PC-9 (cell line): ENCODE results near the gene CKAP4.

Source experiments
- EZH2 ChIP-seq: fragments of 200-600 bp; sonication (generic); IDR thresholded peaks from 2 replicates; pipeline ENCODE4 v1.8.0; 2017; ENCODE audit warnings: antibody characterized with exemption, low read depth
- TF ChIP-seq, protein P1 (sequence below): fragments of 200-600 bp; sonication (generic); conservative IDR thresholded peaks from 2 replicates; pipeline ENCODE4 v1.6.1; 2017; ENCODE audit warnings: mixed run types, antibody characterized with exemption, mild to moderate bottlenecking, moderate library complexity

DNA sequence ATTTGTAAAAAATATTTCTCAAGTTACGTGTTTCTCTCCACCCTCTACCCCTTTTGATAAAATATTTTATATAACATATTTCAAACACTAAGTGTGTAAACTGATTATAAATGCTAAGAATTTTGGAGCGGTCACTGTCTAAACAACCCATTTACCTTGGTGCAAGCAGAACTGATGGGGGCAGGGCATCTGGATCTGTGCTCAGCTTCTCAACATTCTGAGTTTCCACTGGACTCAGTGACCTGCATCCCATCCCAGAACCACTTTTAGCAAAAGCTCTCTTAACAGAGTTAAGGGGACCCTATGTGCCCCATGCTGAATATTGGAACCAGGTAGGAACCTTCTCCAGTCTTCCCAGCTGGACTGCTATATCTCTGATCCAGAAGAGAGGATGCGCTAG is 53.5 kb downstream of the CKAP4 start:
- TF ChIP-seq, protein P1, sequence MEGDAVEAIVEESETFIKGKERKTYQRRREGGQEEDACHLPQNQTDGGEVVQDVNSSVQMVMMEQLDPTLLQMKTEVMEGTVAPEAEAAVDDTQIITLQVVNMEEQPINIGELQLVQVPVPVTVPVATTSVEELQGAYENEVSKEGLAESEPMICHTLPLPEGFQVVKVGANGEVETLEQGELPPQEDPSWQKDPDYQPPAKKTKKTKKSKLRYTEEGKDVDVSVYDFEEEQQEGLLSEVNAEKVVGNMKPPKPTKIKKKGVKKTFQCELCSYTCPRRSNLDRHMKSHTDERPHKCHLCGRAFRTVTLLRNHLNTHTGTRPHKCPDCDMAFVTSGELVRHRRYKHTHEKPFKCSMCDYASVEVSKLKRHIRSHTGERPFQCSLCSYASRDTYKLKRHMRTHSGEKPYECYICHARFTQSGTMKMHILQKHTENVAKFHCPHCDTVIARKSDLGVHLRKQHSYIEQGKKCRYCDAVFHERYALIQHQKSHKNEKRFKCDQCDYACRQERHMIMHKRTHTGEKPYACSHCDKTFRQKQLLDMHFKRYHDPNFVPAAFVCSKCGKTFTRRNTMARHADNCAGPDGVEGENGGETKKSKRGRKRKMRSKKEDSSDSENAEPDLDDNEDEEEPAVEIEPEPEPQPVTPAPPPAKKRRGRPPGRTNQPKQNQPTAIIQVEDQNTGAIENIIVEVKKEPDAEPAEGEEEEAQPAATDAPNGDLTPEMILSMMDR: no peak
- TF ChIP-seq EZH2: no peak
